AG04450 (cell line): ENCODE measurements around the gene HTT. TPM values are rescaled to one million over a fixed set of nuclear protein-coding genes. Genes with fewer than 3 reads are reported as not detected.

ENCODE experiments used
- CTCF ChIA-PET: fragments of 300-600, 350-600 bp; formaldehyde crosslinking; extraction: SDS; loops from one replicate; lab custom pipeline; 2022; ENCODE audit warnings: antibody characterized with exemption, inconsistent platforms; lab: Charles Lee
- POLR2A ChIA-PET: fragments of 350-600 bp; formaldehyde crosslinking; extraction: SDS; loops from one replicate; lab custom pipeline; 2021; ENCODE audit warnings: antibody characterized with exemption, inconsistent platforms; lab: Yijun Ruan, JAX
- DNase-seq: peaks from one replicate; pipeline ENCODE4 v3.0.0-alpha.2; 2011; ENCODE audit warnings: low read depth, low spot score
- H3K27ac ChIP-seq: one replicate; pipeline ENCODE4 v1.5.1; 2012; ENCODE audit warnings: low read depth, low read length, control low read depth
- H3K27me3 ChIP-seq: one replicate; pipeline ENCODE4 v1.6.0; 2012; ENCODE audit warnings: low read length; ENCODE audit not compliant: control insufficient read depth, insufficient read depth
- H3K4me3 ChIP-seq: 2 replicates; pipeline ENCODE4 v1.5.1; 2011; ENCODE audit warnings: mild to moderate bottlenecking, low read depth, low read length, control low read depth
- H3K9me3 ChIP-seq: 2 replicates; pipeline ENCODE4 v1.5.1; 2012; ENCODE audit warnings: low read length; ENCODE audit not compliant: control insufficient read depth, insufficient read depth
- polyA plus RNA-seq: library from polyadenylated mRNA; depleted of rRNA; stranded (reverse); fragments of >200 nt; gene quantifications from 2 replicates; pipeline ENCODE4 v1.2.3, GENCODE V29; 2011
- TF ChIP-seq, protein P1 (sequence below): IDR thresholded peaks from 2 replicates; pipeline ENCODE4 v1.5.1; 2011; ENCODE audit warnings: low read depth, low read length, control low read depth, inconsistent platforms

HTT gene
- polyA plus RNA-seq, 1 experiment = 14.5 TPM

DNA sequence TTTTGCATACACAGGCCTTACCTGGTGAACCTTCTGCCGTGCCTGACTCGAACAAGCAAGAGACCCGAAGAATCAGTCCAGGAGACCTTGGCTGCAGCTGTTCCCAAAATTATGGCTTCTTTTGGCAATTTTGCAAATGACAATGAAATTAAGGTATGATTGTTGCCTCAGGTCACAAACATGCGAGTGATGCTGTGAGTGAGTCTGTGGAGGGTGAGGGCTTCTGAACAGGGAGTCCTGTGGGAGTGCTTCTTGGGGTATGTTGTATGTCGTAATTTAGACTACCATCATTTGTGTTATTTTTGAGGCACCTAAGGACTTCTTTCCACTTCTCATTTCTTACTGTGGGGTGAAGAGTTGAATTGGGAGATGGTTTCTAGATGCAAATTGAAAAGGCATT, 32.8 kb downstream of the HTT start:
- H3K4me3 ChIP-seq = no peak overlapping the region
- H3K27me3 ChIP-seq = no peaks in the 10 kb centered on the region
- no peaks in the 10 kb centered on the region for H3K9me3 ChIP-seq
- TF ChIP-seq, protein P1, sequence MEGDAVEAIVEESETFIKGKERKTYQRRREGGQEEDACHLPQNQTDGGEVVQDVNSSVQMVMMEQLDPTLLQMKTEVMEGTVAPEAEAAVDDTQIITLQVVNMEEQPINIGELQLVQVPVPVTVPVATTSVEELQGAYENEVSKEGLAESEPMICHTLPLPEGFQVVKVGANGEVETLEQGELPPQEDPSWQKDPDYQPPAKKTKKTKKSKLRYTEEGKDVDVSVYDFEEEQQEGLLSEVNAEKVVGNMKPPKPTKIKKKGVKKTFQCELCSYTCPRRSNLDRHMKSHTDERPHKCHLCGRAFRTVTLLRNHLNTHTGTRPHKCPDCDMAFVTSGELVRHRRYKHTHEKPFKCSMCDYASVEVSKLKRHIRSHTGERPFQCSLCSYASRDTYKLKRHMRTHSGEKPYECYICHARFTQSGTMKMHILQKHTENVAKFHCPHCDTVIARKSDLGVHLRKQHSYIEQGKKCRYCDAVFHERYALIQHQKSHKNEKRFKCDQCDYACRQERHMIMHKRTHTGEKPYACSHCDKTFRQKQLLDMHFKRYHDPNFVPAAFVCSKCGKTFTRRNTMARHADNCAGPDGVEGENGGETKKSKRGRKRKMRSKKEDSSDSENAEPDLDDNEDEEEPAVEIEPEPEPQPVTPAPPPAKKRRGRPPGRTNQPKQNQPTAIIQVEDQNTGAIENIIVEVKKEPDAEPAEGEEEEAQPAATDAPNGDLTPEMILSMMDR = no peak
- peak overlapping the region; percentile 55 for H3K27ac ChIP-seq
- ChIA-PET POLR2A (interaction anchor here (0.5 kb wide), 1 partner anchor 1096 kb away, joined by 4 read pairs; no protein-coding TSS in a partner anchor), CTCF (interaction anchor here (0.5 to 7.7 kb wide), 34 partner anchors 9 to 1114 kb away, joined by 3 to 113 read pairs (median 4); partner anchors contain the start of gene RGS12)
- DNase-seq = no peak

DNA sequence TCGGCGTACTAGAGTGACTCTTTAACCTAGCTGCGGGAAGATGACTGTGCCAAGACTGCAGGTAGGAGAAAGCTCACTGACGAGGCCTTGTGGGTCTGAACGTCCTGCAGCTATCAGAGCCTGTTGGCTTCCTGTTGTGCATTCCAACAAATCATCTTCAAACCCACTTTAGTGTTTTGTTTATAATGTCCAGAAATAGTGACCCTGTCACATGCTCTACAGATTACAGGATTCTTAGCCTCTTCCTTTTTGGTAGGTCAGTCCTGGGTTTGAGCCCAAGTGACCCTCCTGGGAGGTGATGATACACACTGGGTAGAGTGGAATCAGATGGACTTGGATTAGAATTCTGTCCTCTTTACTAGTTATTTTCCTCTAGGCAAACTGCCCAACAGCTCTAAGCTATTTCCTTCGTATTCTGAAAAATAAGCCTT, 33.2 kb downstream of the HTT start:
- TF ChIP-seq, protein P1 = no peak
- Histone ChIP-seq H3K9me3 (no peaks in the 10 kb centered on the region), H3K4me3 (no peak overlapping the region), H3K27ac (peak overlapping the region; percentile 0), H3K27me3 (no peaks in the 10 kb centered on the region)
- no peak for DNase-seq
- CTCF ChIA-PET = interaction anchor here (0.9 to 7.7 kb wide), 14 partner anchors 14 to 373 kb away, joined by 3 to 113 read pairs (median 4); partner anchors contain the start of gene RGS12
- POLR2A ChIA-PET = no interaction called here

GRCh38 chr4:3108211-3108610, 33.7 kb downstream of the HTT start:
- H3K27me3 ChIP-seq = no peaks in the 10 kb centered on the region
- H3K27ac ChIP-seq = no peak overlapping the region
- ChIA-PET CTCF (interaction anchor here (1.2 to 7.7 kb wide), 5 partner anchors 10 to 373 kb away, joined by 3 to 113 read pairs (median 29); no protein-coding TSS in a partner anchor), POLR2A (no interaction called here)
- TF ChIP-seq, protein P1 = no peak
- DNase-seq = no peak
- H3K4me3 ChIP-seq = no peak overlapping the region
- H3K9me3 ChIP-seq = no peaks in the 10 kb centered on the region

GRCh38 chr4:3111461-3111860, 37.0 kb downstream of the HTT start:
- no peaks in the 10 kb centered on the region for H3K27me3 ChIP-seq
- H3K27ac ChIP-seq = no peak overlapping the region
- TF ChIP-seq, protein P1 = no peak
- no peak for DNase-seq
- ChIA-PET POLR2A (no interaction called here), CTCF (interaction anchor here (1.2 to 7.7 kb wide), 3 partner anchors 12 to 369 kb away, joined by 4 to 113 read pairs (median 7); no protein-coding TSS in a partner anchor)
- H3K4me3 ChIP-seq = no peak overlapping the region
- H3K9me3 ChIP-seq = no peaks in the 10 kb centered on the region

- POLR2A ChIA-PET = interaction anchor here (0.6 kb wide), 1 partner anchor 24 kb away, joined by 3 read pairs; no protein-coding TSS in a partner anchor
- no peaks in the 10 kb centered on the region for H3K9me3 ChIP-seq
- DNase-seq = no peak
- no peak overlapping the region for H3K27ac ChIP-seq
- no peaks in the 10 kb centered on the region for H3K27me3 ChIP-seq
- TF ChIP-seq, protein P1 = no peak
- no peak overlapping the region for H3K4me3 ChIP-seq
- CTCF ChIA-PET = interaction anchor here (1.2 kb wide), 1 partner anchor 11 kb away, joined by 4 read pairs; no protein-coding TSS in a partner anchor
Observed at GRCh38 chr4:3112201-3112600, 37.7 kb downstream of the HTT start.
